Measurements from ENCODE around the gene SLC35G1. TPM values are rescaled to one million over a fixed set of nuclear protein-coding genes. Genes with fewer than 3 reads are reported as not detected.

Gene SLC35G1
- total and polyA plus RNA-seq, 2 experiments from 2014 or later, result 5.3 to 6.2 TPM

- Histone ChIP-seq H3K4me3 (no peak overlapping the region), H3K27ac (no peak overlapping the region), H3K9me3 (ENCODE audit: low read depth) (no peaks in the 10 kb centered on the region), H2AFZ (no peak overlapping the region), H4K20me1 (ENCODE audit: insufficient read depth) (no peaks in the 10 kb centered on the region), H3K27me3 (replicated peaks; ENCODE audit: insufficient read depth) (peaks cover 3% of the 10 kb centered on the region), H3K4me2 (ENCODE audit: unreplicated experiment) (no peak overlapping the region), H3K36me3 (ENCODE audit: low read depth) (no peaks in the 10 kb centered on the region), H3K9ac (no peak overlapping the region), H3F3A (ENCODE audit: insufficient read depth) (no peaks in the 10 kb centered on the region), H3K9me2 (ENCODE audit: insufficient read depth) (no peaks in the 10 kb centered on the region), H3K4me1 (ENCODE audit: insufficient read depth) (no peaks in the 10 kb centered on the region), H3K79me2 (ENCODE audit: insufficient read depth) (no peaks in the 10 kb centered on the region)
- in situ Hi-C loops (cut with MboI), result no loop called here
- TF ChIP-seq EZH2phosphoT487 (IDR thresholded peaks at IDR 0.05; ENCODE audit: insufficient read depth, low read depth) (no peak), EZH2 (IDR thresholded peaks at IDR 0.05; ENCODE audit: insufficient read depth, poor library complexity, severe bottlenecking) (no peak)
- 59 to 60% methylated on average over 10 of the region's 10 CpGs for WGBS, 2 experiments (ENCODE audit: low coverage in 1 of 2, low lambda C conversion rate in 2 of 2, missing lambda C conversion rate in 2 of 2)
- DNase-seq, result no peak
Observed at GRCh38 chr10:93856349-93857145, 37.2 kb upstream of the SLC35G1 start.

GRCh38 chr10:93859049-93859655, 34.6 kb upstream of the SLC35G1 start:
- Histone ChIP-seq H3K4me2 (ENCODE audit: unreplicated experiment) (no peak overlapping the region), H3F3A (ENCODE audit: insufficient read depth) (no peaks in the 10 kb centered on the region), H3K27ac (no peak overlapping the region), H4K20me1 (ENCODE audit: insufficient read depth) (no peaks in the 10 kb centered on the region), H2AFZ (no peak overlapping the region), H3K36me3 (ENCODE audit: low read depth) (no peaks in the 10 kb centered on the region), H3K79me2 (ENCODE audit: insufficient read depth) (no peaks in the 10 kb centered on the region), H3K4me1 (ENCODE audit: insufficient read depth) (no peaks in the 10 kb centered on the region), H3K9me3 (ENCODE audit: low read depth) (no peaks in the 10 kb centered on the region), H3K4me3 (no peak overlapping the region), H3K9me2 (ENCODE audit: insufficient read depth) (no peaks in the 10 kb centered on the region), H3K27me3 (replicated peaks; ENCODE audit: insufficient read depth) (peaks cover 6% of the 10 kb centered on the region), H3K9ac (no peak overlapping the region)
- WGBS, 2 experiments (ENCODE audit: low coverage in 1 of 2, low lambda C conversion rate in 2 of 2, missing lambda C conversion rate in 2 of 2), result 10 to 12% methylated on average over 3 of the region's 3 CpGs
- in situ Hi-C loops (cut with MboI), result no loop called here
- TF ChIP-seq EZH2 (IDR thresholded peaks at IDR 0.05; ENCODE audit: insufficient read depth, poor library complexity, severe bottlenecking), result no peak
- no peak for TF ChIP-seq EZH2phosphoT487 (IDR thresholded peaks at IDR 0.05; ENCODE audit: insufficient read depth, low read depth)
- DNase-seq, result peak; percentile 28

- H3K9ac ChIP-seq, result no peak overlapping the region
- H3K4me1 ChIP-seq (ENCODE audit: insufficient read depth), result no peaks in the 10 kb centered on the region
- in situ Hi-C loops (cut with MboI), result no loop called here
- DNase-seq, result no peak
- no peaks in the 10 kb centered on the region for H3K9me3 ChIP-seq (ENCODE audit: low read depth)
- WGBS, 2 experiments (ENCODE audit: low coverage in 1 of 2, low lambda C conversion rate in 2 of 2, missing lambda C conversion rate in 2 of 2), result 50% methylated on average over 2 of the region's 2 CpGs
- no peak overlapping the region for H2AFZ ChIP-seq
- no peaks in the 10 kb centered on the region for H3K79me2 ChIP-seq (ENCODE audit: insufficient read depth)
- H3K36me3 ChIP-seq (ENCODE audit: low read depth), result no peaks in the 10 kb centered on the region
- H3K9me2 ChIP-seq (ENCODE audit: insufficient read depth), result no peaks in the 10 kb centered on the region
- no peaks in the 10 kb centered on the region for H4K20me1 ChIP-seq (ENCODE audit: insufficient read depth)
- TF ChIP-seq EZH2 (IDR thresholded peaks at IDR 0.05; ENCODE audit: insufficient read depth, poor library complexity, severe bottlenecking) (no peak), EZH2phosphoT487 (IDR thresholded peaks at IDR 0.05; ENCODE audit: insufficient read depth, low read depth) (no peak)
- no peaks in the 10 kb centered on the region for H3F3A ChIP-seq (ENCODE audit: insufficient read depth)
- no peak overlapping the region for H3K4me3 ChIP-seq
- no peak overlapping the region for H3K27ac ChIP-seq
- peaks cover 24% of the 10 kb centered on the region for H3K27me3 ChIP-seq (replicated peaks; ENCODE audit: insufficient read depth)
- no peak overlapping the region for H3K4me2 ChIP-seq (ENCODE audit: unreplicated experiment)
Observed at GRCh38 chr10:93861825-93862224, 32.0 kb upstream of the SLC35G1 start.

- no peak overlapping the region for H3K27ac ChIP-seq
- in situ Hi-C loops (cut with MboI), result no loop called here
- WGBS, 2 experiments (ENCODE audit: low coverage in 1 of 2, low lambda C conversion rate in 2 of 2, missing lambda C conversion rate in 2 of 2), result 11 to 15% methylated on average over 6 of the region's 6 CpGs
- H3K4me1 ChIP-seq (ENCODE audit: insufficient read depth), result no peaks in the 10 kb centered on the region
- no peak overlapping the region for H3K4me2 ChIP-seq (ENCODE audit: unreplicated experiment)
- peaks cover 41% of the 10 kb centered on the region for H3K27me3 ChIP-seq (replicated peaks; ENCODE audit: insufficient read depth)
- DNase-seq, result no peak
- no peaks in the 10 kb centered on the region for H3K9me2 ChIP-seq (ENCODE audit: insufficient read depth)
- H3F3A ChIP-seq (ENCODE audit: insufficient read depth), result no peaks in the 10 kb centered on the region
- H3K79me2 ChIP-seq (ENCODE audit: insufficient read depth), result no peaks in the 10 kb centered on the region
- TF ChIP-seq EZH2phosphoT487 (IDR thresholded peaks at IDR 0.05; ENCODE audit: insufficient read depth, low read depth) (no peak), EZH2 (IDR thresholded peaks at IDR 0.05; ENCODE audit: insufficient read depth, poor library complexity, severe bottlenecking) (no peak)
- no peaks in the 10 kb centered on the region for H3K9me3 ChIP-seq (ENCODE audit: low read depth)
- H3K4me3 ChIP-seq, result no peak overlapping the region
- H3K36me3 ChIP-seq (ENCODE audit: low read depth), result no peaks in the 10 kb centered on the region
- no peaks in the 10 kb centered on the region for H4K20me1 ChIP-seq (ENCODE audit: insufficient read depth)
- no peak overlapping the region for H2AFZ ChIP-seq
- no peak overlapping the region for H3K9ac ChIP-seq
Observed at GRCh38 chr10:93865794-93866425, 27.9 kb upstream of the SLC35G1 start.
